C4-2B (cell line): ENCODE results near the gene MXD3.

Experiments
- ZFX ChIP-seq: fragments of 450-650 bp; IDR thresholded peaks from 2 replicates; pipeline ENCODE4 v1.6.1; 2017
- TF ChIP-seq, protein P1 (sequence below): fragments of 450-650 bp; conservative IDR thresholded peaks from 2 replicates; pipeline ENCODE4 v1.5.1; 2017; ENCODE audit warnings: mild to moderate bottlenecking

DNA sequence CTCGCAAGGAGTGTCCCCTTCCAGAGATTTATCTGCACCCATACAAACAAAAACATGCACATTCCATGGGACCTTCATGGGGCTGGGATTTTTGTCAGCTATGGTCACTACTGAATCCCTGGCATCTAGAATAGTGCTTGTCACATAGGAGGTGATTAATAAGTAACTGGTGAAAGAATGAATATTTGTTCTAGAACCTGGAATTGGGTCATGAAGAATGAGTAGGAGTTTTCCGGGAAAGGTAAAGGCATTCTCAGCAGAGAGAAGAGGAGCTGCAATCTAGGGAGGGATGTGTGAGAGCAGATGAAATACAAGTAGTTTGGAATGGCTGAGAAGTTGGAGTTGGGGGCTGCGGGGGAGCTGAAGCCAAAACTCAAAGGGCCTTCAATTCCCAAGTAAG, 42.6 kb upstream of the MXD3 start:
- TF ChIP-seq, protein P1, sequence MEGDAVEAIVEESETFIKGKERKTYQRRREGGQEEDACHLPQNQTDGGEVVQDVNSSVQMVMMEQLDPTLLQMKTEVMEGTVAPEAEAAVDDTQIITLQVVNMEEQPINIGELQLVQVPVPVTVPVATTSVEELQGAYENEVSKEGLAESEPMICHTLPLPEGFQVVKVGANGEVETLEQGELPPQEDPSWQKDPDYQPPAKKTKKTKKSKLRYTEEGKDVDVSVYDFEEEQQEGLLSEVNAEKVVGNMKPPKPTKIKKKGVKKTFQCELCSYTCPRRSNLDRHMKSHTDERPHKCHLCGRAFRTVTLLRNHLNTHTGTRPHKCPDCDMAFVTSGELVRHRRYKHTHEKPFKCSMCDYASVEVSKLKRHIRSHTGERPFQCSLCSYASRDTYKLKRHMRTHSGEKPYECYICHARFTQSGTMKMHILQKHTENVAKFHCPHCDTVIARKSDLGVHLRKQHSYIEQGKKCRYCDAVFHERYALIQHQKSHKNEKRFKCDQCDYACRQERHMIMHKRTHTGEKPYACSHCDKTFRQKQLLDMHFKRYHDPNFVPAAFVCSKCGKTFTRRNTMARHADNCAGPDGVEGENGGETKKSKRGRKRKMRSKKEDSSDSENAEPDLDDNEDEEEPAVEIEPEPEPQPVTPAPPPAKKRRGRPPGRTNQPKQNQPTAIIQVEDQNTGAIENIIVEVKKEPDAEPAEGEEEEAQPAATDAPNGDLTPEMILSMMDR: no peak
- TF ChIP-seq ZFX: no peak
